ENCODE data around the gene RAD9A.
"Not testable (repeated sequence)": the region's sequence is repeated elsewhere in the genome, so short reads cannot be mapped to it uniquely, and the experiment has no call there.

The RAD9A gene

DNA sequence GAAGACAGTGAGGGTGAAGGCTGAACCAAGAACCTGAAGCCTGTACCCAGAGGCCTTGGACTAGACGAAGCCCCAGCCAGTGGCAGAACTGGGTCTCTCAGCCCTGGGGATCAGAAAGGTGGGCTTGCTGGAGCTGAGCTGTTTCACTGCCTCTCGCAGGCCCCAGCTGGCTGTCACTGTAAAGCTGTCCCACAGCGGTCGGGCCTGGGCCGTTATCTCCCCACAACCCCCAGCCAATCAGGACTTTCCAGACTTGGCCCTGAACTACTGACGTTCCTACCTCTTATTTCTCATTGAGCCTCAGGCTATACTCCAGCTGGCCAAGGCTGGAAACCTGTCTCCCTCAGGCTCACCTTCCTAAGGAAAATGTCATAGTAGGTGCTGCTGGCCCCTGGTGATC, 5.8 kb downstream of the RAD9A start:
- no peak for DNase-seq (ENCODE audit: low spot score)

GRCh38 chr11:67397986-67398660, 6.3 kb downstream of the RAD9A start:
- no peak for DNase-seq (ENCODE audit: low spot score)

- no peak for DNase-seq (ENCODE audit: low spot score)
Observed at GRCh38 chr11:67398661-67399563, 7.1 kb downstream of the RAD9A start.

DNA sequence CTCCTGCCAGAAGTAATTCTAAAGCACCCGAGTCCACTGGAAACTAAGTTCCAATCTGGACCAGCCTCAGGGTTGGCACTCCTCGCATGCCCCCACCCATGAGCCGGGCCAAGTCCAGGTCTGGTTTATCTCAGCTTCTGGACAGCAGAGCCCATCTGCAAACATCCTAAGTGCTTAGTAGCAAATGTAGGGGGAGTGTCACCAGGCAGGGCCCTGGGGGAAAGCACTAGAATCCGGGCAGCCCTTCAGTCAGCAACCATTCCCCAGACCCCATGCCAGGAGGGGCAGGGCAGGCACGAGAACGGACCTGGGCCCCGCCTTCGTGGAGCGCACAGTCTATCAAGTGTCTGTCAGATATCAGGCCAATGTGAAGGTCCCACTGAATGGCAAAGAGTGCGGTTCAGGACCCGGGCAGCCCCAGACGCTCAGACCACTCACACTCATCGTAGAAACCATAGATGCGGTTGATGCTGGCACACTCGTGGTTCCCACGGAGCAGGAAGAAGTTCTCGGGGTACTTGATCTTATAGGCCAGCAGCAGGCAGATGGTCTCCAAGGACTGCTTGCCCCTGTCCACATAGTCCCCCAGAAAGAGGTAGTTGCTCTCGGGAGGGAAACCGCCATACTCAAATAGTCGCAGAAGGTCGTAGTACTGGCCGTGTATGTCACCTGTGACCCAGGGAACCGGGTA, 8.6 kb downstream of the RAD9A start:
- no peak for DNase-seq (ENCODE audit: low spot score)

DNA sequence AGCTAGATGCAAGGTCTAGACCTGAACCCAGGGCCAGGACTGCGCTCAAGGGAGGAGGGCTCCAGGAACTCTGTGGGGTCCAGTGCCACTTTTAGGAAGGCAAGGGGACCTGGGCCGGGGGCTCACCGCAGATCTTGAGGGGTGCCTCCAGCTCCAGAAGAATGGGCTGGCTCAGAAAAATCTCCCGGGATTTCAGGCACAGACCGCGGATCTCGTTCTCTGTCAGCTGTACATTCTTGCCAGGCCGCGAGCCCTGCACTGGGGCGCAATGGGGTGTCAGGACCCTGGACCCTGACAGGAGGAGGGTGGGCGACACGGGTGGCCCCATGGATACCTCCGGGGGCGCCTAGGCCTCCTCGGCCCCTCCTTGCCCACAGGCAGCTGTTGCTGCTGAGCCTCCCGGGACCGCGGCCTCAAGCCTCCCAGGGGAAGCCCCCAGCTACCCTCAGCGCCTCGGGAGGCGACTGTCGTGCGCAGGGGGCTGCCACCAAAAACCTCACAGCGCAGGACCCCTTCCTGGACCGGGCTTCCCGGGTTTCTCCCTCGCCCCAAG, 9.2 kb downstream of the RAD9A start:
- DNase-seq (ENCODE audit: low spot score): no peak

DNA sequence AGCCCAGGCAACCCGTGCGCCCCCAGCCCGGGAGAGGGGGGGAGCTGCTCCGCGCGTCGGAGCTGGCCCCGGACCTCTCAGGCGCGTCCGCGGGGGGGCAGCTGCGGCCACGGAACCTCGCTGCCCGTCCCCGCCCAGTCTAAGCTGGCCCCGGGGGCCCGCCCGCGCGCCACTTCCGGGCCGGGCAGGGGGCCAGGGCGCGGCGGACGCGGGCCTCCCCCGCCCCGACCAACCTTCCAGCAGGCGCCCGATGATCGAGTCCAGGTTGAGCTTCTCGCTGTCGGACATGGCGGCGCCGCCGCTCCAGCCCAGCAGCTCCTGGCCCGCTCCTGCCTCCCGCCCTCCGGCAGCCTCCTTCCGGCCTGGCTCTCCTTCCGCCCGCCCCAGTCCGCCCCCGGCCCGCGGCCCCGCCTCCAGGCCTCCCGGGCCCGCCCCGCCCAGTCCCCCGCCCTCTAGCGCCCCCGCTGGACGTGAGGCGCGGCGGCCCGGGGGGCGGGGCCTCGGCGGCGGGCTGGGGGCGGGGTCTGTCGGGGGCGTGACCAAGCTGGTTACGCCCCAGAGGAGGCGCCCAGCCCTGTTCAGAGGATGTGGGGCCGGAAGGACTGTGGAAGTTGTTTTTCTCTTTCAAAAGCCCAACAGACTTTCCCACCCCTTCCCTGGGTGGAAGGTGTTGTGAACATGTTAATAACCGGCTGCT, 9.9 kb downstream of the RAD9A start, which contains the start of gene PPP1CA:
Gene PPP1CA, minus strand, starts transcription at position 364 of the 697 bp plus-strand sequence. Its CDS starts 76 bp downstream, at position 288.
- peak; percentile 88 for DNase-seq (ENCODE audit: low spot score)

GRCh38 chr11:67402192-67402839, 10.5 kb downstream of the RAD9A start:
- not testable (repeated sequence) for DNase-seq (ENCODE audit: low spot score)

GRCh38 chr11:67403085-67403484, 11.3 kb downstream of the RAD9A start:
- not testable (repeated sequence) for DNase-seq (ENCODE audit: low spot score)

GRCh38 chr11:67404515-67405195, 12.9 kb downstream of the RAD9A start:
- peak; percentile 53 for DNase-seq (ENCODE audit: low spot score)

DNA sequence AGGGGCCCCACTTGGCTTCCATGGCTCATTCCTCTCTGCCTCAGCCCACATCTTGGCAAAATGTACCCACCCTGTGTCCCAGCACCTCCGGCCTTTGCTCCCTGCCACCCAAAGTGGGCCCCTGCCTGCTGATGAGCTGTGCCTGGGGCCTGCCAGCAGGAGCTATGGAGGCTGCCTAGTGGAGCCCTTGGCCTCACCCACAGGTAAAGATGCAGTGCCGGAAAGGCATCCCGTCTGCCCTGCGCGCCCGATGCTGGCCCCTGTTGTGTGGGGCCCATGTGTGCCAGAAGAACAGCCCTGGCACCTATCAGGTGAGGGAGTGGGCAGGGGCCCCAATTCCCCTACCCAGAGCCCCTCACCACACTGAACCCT, 13.4 kb downstream of the RAD9A start:
- no peak for DNase-seq (ENCODE audit: low spot score)

- no peak for DNase-seq (ENCODE audit: low spot score)
Observed at GRCh38 chr11:67405688-67406339, 14.0 kb downstream of the RAD9A start.

DNA sequence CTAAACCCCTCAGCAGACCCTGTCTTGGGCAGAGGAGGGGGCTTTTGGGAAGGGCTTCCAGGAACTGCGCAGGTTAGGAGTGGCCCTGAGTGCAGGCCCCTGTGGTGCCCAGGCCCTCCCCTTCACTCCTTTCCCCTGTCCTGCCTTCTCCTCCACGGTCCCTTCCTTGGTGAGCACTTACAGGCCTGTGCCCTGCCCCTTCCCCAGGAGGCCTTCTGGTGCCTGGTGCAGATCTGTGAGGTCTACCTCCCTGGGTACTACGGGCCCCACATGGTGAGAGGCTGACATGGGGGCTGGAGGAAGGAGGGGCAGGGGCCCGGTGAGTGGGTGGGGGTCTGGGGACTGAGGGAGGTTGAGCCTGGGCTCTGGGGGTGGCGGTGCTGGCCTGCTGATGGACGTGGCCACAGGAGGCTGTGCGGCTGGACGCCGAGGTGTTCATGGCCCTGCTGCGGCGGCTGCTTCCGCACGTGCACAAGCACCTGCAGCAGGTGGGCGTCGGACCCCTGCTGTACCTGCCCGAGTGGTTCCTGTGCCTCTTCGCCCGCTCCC, 14.7 kb downstream of the RAD9A start:
- no peak for DNase-seq (ENCODE audit: low spot score)

GRCh38 chr11:67406969-67407687, 15.3 kb downstream of the RAD9A start:
- DNase-seq (ENCODE audit: low spot score): no peak

DNA sequence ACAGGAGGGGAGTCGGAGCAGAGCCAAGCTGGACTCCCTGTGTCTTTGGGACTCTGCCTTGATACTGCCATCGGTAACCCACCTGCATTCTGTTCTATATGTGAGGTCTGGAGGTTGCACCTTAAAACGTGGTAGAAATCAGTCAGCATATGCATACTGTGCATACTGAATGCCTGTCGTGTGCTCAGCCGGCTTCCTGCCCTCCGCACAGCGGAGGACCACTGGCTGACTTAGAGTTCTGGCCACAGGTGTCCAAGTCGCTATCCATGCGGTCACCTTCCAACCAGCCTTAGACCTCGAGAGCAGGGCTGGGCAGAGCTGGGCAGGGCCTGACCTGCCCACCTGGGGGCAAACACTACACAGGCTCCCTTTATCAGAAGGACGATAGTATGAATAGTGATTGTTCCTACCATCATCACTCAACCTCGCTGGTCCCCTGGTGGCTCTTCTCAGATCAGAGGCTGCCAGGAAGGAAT, 15.9 kb downstream of the RAD9A start:
- DNase-seq (ENCODE audit: low spot score): no peak

DNA sequence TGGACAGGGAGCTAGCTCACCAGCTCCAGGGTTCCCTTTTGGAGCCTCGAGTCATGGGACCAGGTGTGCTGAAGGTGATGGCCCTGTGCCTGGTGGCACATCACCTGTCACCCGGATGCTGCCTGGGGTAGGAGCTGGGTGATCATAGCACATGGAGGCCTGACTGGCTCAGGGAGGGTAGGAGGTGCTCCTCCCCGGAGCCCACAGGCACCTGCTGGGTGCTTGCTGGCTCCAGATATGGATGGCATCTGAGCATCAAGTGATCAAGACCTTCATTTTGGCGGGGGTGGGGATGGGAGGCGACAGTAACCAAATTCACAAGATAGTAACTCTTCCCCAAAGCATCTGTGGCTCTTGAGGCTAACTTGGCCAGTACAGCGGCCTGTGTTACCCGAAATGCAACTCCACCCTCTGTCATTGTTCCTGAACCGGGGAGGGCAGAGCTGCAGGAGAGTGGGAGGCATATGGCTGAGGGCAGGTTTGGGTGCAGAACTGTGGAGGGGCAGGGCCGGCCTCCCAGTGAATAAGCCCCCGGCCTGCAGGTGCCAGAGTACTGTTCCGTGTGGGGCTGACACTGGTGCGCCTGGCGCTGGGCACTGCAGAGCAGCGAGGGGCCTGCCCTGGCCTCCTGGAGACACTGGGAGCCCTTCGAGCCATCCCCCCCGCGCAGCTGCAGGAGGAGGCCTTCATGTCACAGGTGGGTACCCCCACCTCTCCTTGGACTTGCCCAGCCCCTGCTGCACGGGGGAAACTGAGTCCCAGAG, 16.8 kb downstream of the RAD9A start:
- DNase-seq (ENCODE audit: low spot score): no peak

GRCh38 chr11:67409261-67409666, 17.5 kb downstream of the RAD9A start:
- peak; percentile 73 for DNase-seq (ENCODE audit: low spot score)

GRCh38 chr11:67409781-67410368, 18.1 kb downstream of the RAD9A start:
- no peak for DNase-seq (ENCODE audit: low spot score)

- no peak for DNase-seq (ENCODE audit: low spot score)
Observed at GRCh38 chr11:67410369-67410831, 18.6 kb downstream of the RAD9A start.
